ENCODE results near the gene ASCL3.
"Not testable (repeated sequence)": the region's sequence is repeated elsewhere in the genome, so short reads cannot be mapped to it uniquely, and the experiment has no call there.

ASCL3 gene

DNA sequence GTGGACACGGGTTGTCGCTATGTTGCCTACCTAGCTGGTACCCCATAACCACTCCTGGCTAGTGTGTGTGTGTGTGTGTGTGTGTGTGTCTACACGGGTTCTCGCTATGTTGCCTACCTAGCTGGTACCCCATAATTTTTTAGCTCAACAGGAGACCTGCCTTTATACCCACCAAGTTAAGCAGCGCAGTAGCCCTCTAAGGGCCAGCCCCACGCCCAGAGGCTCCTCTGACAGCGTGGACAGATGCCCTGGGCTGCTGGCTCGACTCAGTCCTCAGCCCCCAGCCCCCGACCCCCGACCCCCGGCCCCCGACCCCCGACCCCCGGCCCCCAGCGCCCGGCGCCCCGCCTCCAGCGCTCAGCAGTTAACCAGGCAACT is 32.2 kb downstream of the ASCL3 start:
- TF ChIP-seq, protein P1, sequence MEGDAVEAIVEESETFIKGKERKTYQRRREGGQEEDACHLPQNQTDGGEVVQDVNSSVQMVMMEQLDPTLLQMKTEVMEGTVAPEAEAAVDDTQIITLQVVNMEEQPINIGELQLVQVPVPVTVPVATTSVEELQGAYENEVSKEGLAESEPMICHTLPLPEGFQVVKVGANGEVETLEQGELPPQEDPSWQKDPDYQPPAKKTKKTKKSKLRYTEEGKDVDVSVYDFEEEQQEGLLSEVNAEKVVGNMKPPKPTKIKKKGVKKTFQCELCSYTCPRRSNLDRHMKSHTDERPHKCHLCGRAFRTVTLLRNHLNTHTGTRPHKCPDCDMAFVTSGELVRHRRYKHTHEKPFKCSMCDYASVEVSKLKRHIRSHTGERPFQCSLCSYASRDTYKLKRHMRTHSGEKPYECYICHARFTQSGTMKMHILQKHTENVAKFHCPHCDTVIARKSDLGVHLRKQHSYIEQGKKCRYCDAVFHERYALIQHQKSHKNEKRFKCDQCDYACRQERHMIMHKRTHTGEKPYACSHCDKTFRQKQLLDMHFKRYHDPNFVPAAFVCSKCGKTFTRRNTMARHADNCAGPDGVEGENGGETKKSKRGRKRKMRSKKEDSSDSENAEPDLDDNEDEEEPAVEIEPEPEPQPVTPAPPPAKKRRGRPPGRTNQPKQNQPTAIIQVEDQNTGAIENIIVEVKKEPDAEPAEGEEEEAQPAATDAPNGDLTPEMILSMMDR (IDR thresholded peaks at IDR 0.05; ENCODE audit: low read depth, low read length): no peak
- DNase-seq (ENCODE audit: low read depth in 2 of 2): no peak
- peak overlapping the region; percentile 53 to 85 for H3K4me3 ChIP-seq (replicated peaks in 1 of 2; ENCODE audit: low read depth in 2 of 2, low read length in 2 of 2)

DNA sequence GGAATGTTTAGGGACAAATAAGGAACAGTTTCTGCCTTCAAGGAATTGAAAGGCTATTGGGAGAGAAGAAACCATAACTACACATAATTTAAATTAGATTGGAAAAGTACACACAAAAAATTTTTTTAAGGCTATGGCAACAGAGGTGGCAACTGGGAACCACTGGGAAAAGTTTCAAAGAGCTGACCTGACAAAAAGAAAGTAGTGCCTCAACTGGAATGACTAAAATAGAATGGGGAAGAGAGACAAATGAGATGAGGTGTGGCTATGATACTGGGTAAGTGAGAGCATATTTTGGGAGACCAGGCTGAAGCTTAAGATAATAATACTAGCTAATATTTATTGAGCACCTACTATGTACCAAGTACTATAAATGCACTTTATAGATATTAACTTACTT is 34.7 kb downstream of the ASCL3 start:
- TF ChIP-seq, protein P1 (IDR thresholded peaks at IDR 0.05; ENCODE audit: low read depth, low read length): no peak
- H3K4me3 ChIP-seq (replicated peaks in 1 of 2; ENCODE audit: low read depth in 2 of 2, low read length in 2 of 2): no peak overlapping the region
- no peak for DNase-seq (ENCODE audit: low read depth in 2 of 2)

DNA sequence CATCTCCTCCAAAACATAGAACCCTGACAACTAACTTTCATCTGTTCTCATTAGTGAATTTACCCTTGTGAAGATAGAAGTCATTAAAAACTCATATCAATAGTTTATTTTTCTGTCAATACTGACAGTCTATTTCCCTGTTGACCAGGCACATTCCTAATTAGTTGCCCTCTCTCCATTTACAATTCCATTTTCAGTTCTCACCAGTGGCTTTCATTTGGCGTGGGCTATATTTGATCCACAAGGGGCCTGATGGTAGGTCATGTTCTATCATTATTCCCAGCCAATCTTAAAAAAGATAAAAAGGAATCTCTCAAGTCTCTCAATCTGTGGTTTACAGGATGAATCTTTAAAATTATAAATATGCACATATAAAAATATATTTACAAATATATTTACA is 35.7 kb downstream of the ASCL3 start:
- TF ChIP-seq, protein P1 (IDR thresholded peaks at IDR 0.05; ENCODE audit: low read depth, low read length): no peak
- H3K4me3 ChIP-seq (replicated peaks in 1 of 2; ENCODE audit: low read depth in 2 of 2, low read length in 2 of 2): no peak overlapping the region
- no peak for DNase-seq (ENCODE audit: low read depth in 2 of 2)

DNA sequence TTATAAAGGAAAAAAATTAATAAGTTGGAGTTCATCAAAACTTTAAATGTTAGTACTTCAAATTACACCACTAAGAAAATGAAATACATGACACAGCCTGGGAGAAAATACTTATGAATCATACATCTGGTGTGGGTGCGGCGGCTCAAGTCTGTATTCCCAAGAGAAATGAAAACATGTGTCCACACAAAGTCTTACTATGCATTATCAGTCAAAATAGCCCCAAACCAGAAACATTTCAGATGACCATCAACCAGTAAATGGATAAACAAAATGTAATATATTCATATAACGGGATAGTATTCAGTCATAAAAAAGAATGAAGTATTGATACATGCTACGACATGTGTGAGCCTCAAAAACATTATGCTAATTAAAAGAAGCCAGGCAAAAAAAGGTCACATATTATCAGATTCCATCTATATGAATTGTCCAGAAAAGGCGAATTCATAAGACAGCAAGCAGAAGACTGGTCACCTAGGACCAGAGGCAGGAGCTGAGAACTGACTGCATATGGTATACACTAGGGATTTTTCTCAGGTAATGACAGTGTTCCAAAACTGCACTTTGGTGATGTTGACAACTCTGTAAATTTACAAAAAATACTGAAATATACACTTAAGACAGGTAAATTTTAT is 37.2 kb downstream of the ASCL3 start:
- TF ChIP-seq, protein P1 (IDR thresholded peaks at IDR 0.05; ENCODE audit: low read depth, low read length): no peak
- no peak overlapping the region for H3K4me3 ChIP-seq (replicated peaks in 1 of 2; ENCODE audit: low read depth in 2 of 2, low read length in 2 of 2)
- peak; percentile 71 to 96 for DNase-seq (ENCODE audit: low read depth in 2 of 2)

DNA sequence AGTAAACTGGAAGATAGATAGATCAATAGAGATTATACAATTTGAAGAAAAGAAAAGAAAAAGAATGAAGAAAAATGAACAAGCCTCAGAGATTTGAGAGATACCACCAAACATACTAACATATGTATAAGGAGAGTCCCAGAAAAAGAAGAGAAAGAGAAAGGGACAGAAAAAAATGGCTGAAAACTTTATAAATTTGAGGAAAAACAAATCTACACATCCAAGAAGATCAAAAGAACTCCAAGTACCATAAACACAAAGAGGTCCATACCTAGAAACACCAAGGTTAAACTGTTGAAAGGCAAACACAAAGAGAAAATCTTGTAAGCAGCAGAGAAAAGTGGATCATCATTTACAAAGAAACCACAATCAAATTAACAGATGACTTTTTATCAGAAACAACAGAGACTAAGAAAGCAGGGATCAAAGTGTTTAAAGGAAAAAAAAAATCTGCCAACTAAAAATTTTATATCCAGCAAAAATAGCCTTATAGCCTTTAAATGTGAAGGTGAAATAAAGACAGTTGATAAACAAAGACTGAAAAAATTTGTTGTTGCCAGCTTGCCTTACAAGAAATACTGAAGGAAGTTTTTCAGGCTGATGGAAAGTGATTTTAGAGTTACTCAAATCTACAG is 43.6 kb downstream of the ASCL3 start:
- no peak for DNase-seq (ENCODE audit: low read depth in 2 of 2)
- H3K4me3 ChIP-seq (replicated peaks in 1 of 2; ENCODE audit: low read depth in 2 of 2, low read length in 2 of 2): no peak overlapping the region
- TF ChIP-seq, protein P1 (IDR thresholded peaks at IDR 0.05; ENCODE audit: low read depth, low read length): no peak

DNA sequence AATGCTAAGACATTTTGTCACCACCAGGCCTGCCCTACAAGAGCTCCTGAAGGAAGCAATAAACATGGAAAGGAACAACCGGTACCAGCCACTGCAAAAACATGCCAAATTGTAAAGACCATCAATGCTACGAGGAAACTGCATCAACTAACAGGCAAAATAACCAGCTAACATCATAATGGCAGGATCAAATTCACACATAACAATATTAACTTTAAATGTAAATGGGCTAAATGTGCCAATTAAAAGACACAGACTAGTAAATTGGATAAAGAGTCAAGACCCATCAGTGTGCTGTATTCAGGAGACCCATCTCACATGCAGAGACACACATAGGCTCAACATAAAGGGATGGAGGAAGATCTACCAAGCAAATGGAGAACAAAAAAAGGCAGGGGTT is 51.6 kb downstream of the ASCL3 start:
- DNase-seq (ENCODE audit: low read depth in 2 of 2); H3K4me3 ChIP-seq (replicated peaks in 1 of 2; ENCODE audit: low read depth in 2 of 2, low read length in 2 of 2): not testable (repeated sequence)

Data from cardiac fibroblast (primary cell).